M059J (cell line): ENCODE measurements around the gene AMER3. TPM values are rescaled to one million over a fixed set of nuclear protein-coding genes. Genes with fewer than 3 reads are reported as not detected.

Experiments used
- DNase-seq: peaks from one replicate; pipeline ENCODE4 v3.0.0-alpha.2; 2012; ENCODE audit warnings: low read depth
- total RNA-seq: library from RNA; depleted of rRNA; stranded (reverse); fragments of >200 nt; shearing (Covaris generic); gene quantifications from 2 replicates; pipeline ENCODE4 v1.2.3, GENCODE V29; 2014

The AMER3 gene
- total RNA-seq, 1 experiment from 2014 or later = not detected

GRCh38 chr2:130778781-130779180, 23.4 kb downstream of the AMER3 start:
- DNase-seq = no peak

GRCh38 chr2:130785466-130786055, 30.2 kb downstream of the AMER3 start:
- no peak for DNase-seq

- no peak for DNase-seq
These were observed 30.7 kb downstream of the AMER3 start for GRCh38 chr2:130786076-130786475.

GRCh38 chr2:130787841-130788240, 32.5 kb downstream of the AMER3 start:
- no peak for DNase-seq

GRCh38 chr2:130790312-130790711, 35.0 kb downstream of the AMER3 start:
- DNase-seq = no peak

GRCh38 chr2:130790804-130791616, 35.7 kb downstream of the AMER3 start:
- DNase-seq = no peak

- no peak for DNase-seq
These were observed 36.2 kb downstream of the AMER3 start for GRCh38 chr2:130791617-130791939.

GRCh38 chr2:130795431-130795830, 40.1 kb downstream of the AMER3 start:
- DNase-seq = peak; percentile 5

GRCh38 chr2:130796290-130796689, 41.0 kb downstream of the AMER3 start:
- no peak for DNase-seq

- peak; percentile 76 for DNase-seq
These were observed 42.4 kb downstream of the AMER3 start for GRCh38 chr2:130797493-130798435.

- no peak for DNase-seq
These were observed 43.3 kb downstream of the AMER3 start for GRCh38 chr2:130798472-130799218.

GRCh38 chr2:130799295-130799694, 44.0 kb downstream of the AMER3 start:
- no peak for DNase-seq

- DNase-seq = no peak
These were observed 50.3 kb downstream of the AMER3 start for GRCh38 chr2:130805613-130806012.

GRCh38 chr2:130806370-130806769, 51.0 kb downstream of the AMER3 start:
- no peak for DNase-seq

GRCh38 chr2:130807659-130808385, 52.5 kb downstream of the AMER3 start:
- DNase-seq = no peak

GRCh38 chr2:130808482-130809268, 53.3 kb downstream of the AMER3 start:
- DNase-seq = peak; percentile 52

- no peak for DNase-seq
These were observed 55.1 kb downstream of the AMER3 start for GRCh38 chr2:130810490-130810889.

- DNase-seq = no peak
These were observed 58.4 kb downstream of the AMER3 start for GRCh38 chr2:130813722-130814121.

GRCh38 chr2:130814931-130815680, 59.8 kb downstream of the AMER3 start:
- no peak for DNase-seq
